K562 (cell line): Measurements from ENCODE around the gene GDF11. TPM values are rescaled to one million over a fixed set of nuclear protein-coding genes. Genes with fewer than 3 reads are reported as not detected.
A peak's percentile ranks its signal among the peaks of the same experiment; 100 is the strongest.

Source experiments
- C11orf30 ChIP-seq: fragments of 450-650 bp; IDR thresholded peaks from 2 replicates; pipeline ENCODE4 v1.6.1; 2016; ENCODE audit warnings: low read depth, mild to moderate bottlenecking
- CCAR2 ChIP-seq: fragments of 200-400 bp; formaldehyde crosslinking; IDR thresholded peaks from 2 replicates; pipeline ENCODE4 v1.6.1; 2017; ENCODE audit warnings: mild to moderate bottlenecking, low read depth, low read length
- CHD4 ChIP-seq: fragments of 200-600 bp; sonication (generic); IDR thresholded peaks from 3 replicates; pipeline ENCODE4 v1.6.1; 2012; ENCODE audit warnings: low read depth, mild to moderate bottlenecking, mixed read lengths, low read length, inconsistent platforms; ENCODE audit not compliant: insufficient read depth, insufficient replicate concordance, poor library complexity, severe bottlenecking
- FOXP1 ChIP-seq: sonication (generic); formaldehyde crosslinking; IDR thresholded peaks from 2 replicates; pipeline ENCODE4 v1.8.0; 2022; ENCODE audit warnings: mild to moderate bottlenecking, missing genetic modification reagents
- HCFC1 ChIP-seq: IDR thresholded peaks from 2 replicates; pipeline ENCODE4 v1.6.1; 2012; ENCODE audit warnings: low read depth, low read length, improper control_type of control experiment
- KLF16 ChIP-seq: IDR thresholded peaks from 2 replicates; pipeline ENCODE4 v1.6.1; 2016; ENCODE audit warnings: antibody characterized with exemption
- LEF1 ChIP-seq: fragments of 450-650 bp; IDR thresholded peaks from 2 replicates; pipeline ENCODE4 v1.6.1; 2016; ENCODE audit warnings: mild to moderate bottlenecking
- MEIS2 ChIP-seq: fragments of 450-650 bp; IDR thresholded peaks from 2 replicates; pipeline ENCODE4 v1.6.1; 2014; ENCODE audit warnings: mild to moderate bottlenecking; ENCODE audit not compliant: partially characterized antibody
- MTA3 ChIP-seq: fragments of 450-650 bp; formaldehyde crosslinking; IDR thresholded peaks from 2 replicates; pipeline ENCODE4 v1.6.1; 2017; ENCODE audit warnings: mild to moderate bottlenecking, borderline replicate concordance
- MYBL2 ChIP-seq, 2 experiments: fragments of 450-650 bp in 1 of 2; sonication (generic) in 1 of 2; formaldehyde crosslinking in 1 of 2; IDR thresholded peaks; 2 replicates each; pipeline versions ENCODE4 v1.6.1 to v1.8.1; 2017 to 2022; ENCODE audit warnings: borderline replicate concordance in 1 of 2, inconsistent platforms in 1 of 2, low read depth in 1 of 2, mild to moderate bottlenecking in 1 of 2, missing genetic modification reagents in 1 of 2, moderate library complexity in 1 of 2
- NEUROD1 ChIP-seq: fragments of 150-350 bp; IDR thresholded peaks from 2 replicates; pipeline ENCODE4 v1.6.1; 2014; ENCODE audit warnings: borderline replicate concordance, low read length, low read depth; ENCODE audit not compliant: partially characterized antibody
- NFYB ChIP-seq: IDR thresholded peaks from 2 replicates; pipeline ENCODE4 v1.6.1; 2011; ENCODE audit warnings: mild to moderate bottlenecking, moderate library complexity; ENCODE audit not compliant: insufficient read length; ENCODE audit errors: extremely low read depth
- NR1H2 ChIP-seq: sonication (generic); formaldehyde crosslinking; IDR thresholded peaks from 2 replicates; pipeline ENCODE4 v1.4.0; 2020; ENCODE audit warnings: mild to moderate bottlenecking, missing genetic modification reagents
- PPARD ChIP-seq: fragments of 250-450 bp; sonication (Bioruptor Pico); IDR thresholded peaks from 2 replicates; pipeline ENCODE4 v1.8.0; 2022; ENCODE audit warnings: inconsistent platforms, mild to moderate bottlenecking, moderate library complexity
- PRPF4 ChIP-seq: fragments of 200-400 bp; formaldehyde crosslinking; IDR thresholded peaks from one replicate; pipeline ENCODE4 v1.6.1; 2017; ENCODE audit warnings: low read length, low read depth, mild to moderate bottlenecking; ENCODE audit not compliant: insufficient read depth, poor library complexity, severe bottlenecking
- RFX7 ChIP-seq: fragments of 250-450 bp; sonication (Bioruptor Pico); IDR thresholded peaks from 2 replicates; pipeline ENCODE4 v1.5.1; 2021; ENCODE audit warnings: mild to moderate bottlenecking
- TAF9B ChIP-seq: fragments of 450-650 bp; IDR thresholded peaks from 2 replicates; pipeline ENCODE4 v1.6.1; 2018; ENCODE audit warnings: mild to moderate bottlenecking; ENCODE audit not compliant: partially characterized antibody
- TEAD2 ChIP-seq: fragments of 450-650 bp; IDR thresholded peaks from 2 replicates; pipeline ENCODE4 v1.6.1; 2016; ENCODE audit warnings: missing genetic modification characterization, control low read depth, missing compliant biosample characterization
- polyA plus RNA-seq, 8 experiments: library from polyadenylated mRNA; depleted of rRNA in 4 of 8; stranded (reverse) in 5 of 8; unstranded in 3 of 8; fragments of >200 nt; fragmentation: Nextera tagmentation in 2 of 8; fragmentation: Illumina TruSeq in 1 of 8; extraction: Ambion mirVana in 2 of 8; extraction: Trizol in 1 of 8; gene quantifications; 2 replicates each; pipeline versions ENCODE4 v1.2.1 to v1.2.3, GENCODE V29; 2011 to 2014; ENCODE audit warnings: inconsistent platforms in 1 of 8, missing spikeins in 1 of 8
- total RNA-seq, 7 experiments: library from RNA; depleted of rRNA in 6 of 7; stranded (reverse); fragments of >200 nt in 6 of 7; fragmentation: Illumina TruSeq in 2 of 7; extraction: Trizol in 2 of 7; gene quantifications; 2 replicates each; pipeline versions ENCODE4 v1.2.1 to v1.2.3, GENCODE V29; 2011 to 2021; ENCODE audit warnings: low replicate concordance in 1 of 7
- TF ChIP-seq, protein P1 (sequence below): fragments of 450-650 bp; IDR thresholded peaks from 2 replicates; pipeline ENCODE4 v1.6.1; 2016; ENCODE audit warnings: missing biosample characterization, missing genetic modification characterization
- TF ChIP-seq, protein P2 (sequence below): sonication (generic); formaldehyde crosslinking; IDR thresholded peaks from 2 replicates; pipeline ENCODE4 v1.8.0; 2022; ENCODE audit warnings: missing genetic modification reagents, mild to moderate bottlenecking, borderline replicate concordance
- TF ChIP-seq, protein P3 (sequence below): fragments of 250-450 bp; sonication (Bioruptor Pico); IDR thresholded peaks from 2 replicates; pipeline ENCODE4 v1.8.0; 2022; ENCODE audit warnings: inconsistent platforms, mild to moderate bottlenecking, moderate library complexity, borderline replicate concordance
- TF ChIP-seq, protein P4 (sequence below): fragments of 200-800 bp; sonication (Bioruptor generic); IDR thresholded peaks from 2 replicates; pipeline ENCODE4 v1.6.1; 2017; ENCODE audit warnings: missing genetic modification characterization, missing compliant biosample characterization

GDF11 gene
- total and polyA plus RNA-seq, 9 of the 15 experiments (the other 6 are each of a cell fraction or from before 2014, with no cell fraction given) = 1.4 to 15.7 (median 4.8) TPM

DNA sequence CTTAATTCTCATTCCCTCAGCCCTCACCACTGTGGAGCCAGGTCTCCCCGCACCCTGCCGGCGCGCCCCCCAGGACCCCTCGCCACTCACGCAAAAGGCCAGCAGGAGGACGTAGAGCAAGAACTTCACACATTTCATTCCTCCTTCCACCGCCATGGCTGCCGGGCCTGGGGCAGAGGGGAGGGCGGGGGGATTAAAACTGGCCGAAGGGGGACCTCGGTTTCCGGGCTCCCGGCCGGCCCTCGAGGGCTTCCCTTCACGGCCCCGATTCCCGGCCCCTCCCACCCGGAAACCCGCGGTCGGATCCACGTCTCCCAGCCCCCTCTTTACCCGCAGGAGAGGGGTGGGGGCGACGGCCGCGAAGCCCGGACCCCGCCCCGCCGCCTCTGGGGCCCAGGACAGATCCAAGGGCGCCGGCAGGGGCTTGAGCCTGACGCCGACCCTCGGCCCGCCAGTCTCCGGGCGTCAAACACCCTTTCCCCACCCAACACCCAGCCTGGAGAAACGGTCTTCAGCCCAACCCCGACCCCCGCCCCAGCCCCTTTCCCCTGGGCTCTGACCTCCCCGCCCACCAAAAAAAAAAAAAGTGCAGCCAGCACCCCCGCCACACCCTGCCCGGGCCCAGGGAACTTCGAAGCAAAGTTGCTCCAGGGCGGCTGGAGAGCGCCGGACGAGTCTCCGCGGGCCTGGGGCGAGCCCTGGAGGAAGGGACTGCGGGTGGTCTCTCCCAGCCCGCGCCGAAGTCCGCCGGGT is 14.6 kb upstream of the GDF11 start (continued):
- no peak for TF ChIP-seq TEAD2 (tag)
- no peak for TF ChIP-seq PRPF4
- TF ChIP-seq CCAR2 = no peak
- peak; percentile 26; the same call in 1 of the 2 replicates for TF ChIP-seq FOXP1 (CRISPR knock-in tag)
- TF ChIP-seq NR1H2 (CRISPR knock-in tag) = no peak
- no peak for TF ChIP-seq RFX7
- TF ChIP-seq, protein P1, sequence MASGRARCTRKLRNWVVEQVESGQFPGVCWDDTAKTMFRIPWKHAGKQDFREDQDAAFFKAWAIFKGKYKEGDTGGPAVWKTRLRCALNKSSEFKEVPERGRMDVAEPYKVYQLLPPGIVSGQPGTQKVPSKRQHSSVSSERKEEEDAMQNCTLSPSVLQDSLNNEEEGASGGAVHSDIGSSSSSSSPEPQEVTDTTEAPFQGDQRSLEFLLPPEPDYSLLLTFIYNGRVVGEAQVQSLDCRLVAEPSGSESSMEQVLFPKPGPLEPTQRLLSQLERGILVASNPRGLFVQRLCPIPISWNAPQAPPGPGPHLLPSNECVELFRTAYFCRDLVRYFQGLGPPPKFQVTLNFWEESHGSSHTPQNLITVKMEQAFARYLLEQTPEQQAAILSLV = no peak
- no peak for TF ChIP-seq LEF1
- no peak for TF ChIP-seq TAF9B
- TF ChIP-seq, protein P2, sequence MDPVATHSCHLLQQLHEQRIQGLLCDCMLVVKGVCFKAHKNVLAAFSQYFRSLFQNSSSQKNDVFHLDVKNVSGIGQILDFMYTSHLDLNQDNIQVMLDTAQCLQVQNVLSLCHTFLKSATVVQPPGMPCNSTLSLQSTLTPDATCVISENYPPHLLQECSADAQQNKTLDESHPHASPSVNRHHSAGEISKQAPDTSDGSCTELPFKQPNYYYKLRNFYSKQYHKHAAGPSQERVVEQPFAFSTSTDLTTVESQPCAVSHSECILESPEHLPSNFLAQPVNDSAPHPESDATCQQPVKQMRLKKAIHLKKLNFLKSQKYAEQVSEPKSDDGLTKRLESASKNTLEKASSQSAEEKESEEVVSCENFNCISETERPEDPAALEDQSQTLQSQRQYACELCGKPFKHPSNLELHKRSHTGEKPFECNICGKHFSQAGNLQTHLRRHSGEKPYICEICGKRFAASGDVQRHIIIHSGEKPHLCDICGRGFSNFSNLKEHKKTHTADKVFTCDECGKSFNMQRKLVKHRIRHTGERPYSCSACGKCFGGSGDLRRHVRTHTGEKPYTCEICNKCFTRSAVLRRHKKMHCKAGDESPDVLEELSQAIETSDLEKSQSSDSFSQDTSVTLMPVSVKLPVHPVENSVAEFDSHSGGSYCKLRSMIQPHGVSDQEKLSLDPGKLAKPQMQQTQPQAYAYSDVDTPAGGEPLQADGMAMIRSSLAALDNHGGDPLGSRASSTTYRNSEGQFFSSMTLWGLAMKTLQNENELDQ (CRISPR knock-in tag) = no peak
- TF ChIP-seq, protein P3, sequence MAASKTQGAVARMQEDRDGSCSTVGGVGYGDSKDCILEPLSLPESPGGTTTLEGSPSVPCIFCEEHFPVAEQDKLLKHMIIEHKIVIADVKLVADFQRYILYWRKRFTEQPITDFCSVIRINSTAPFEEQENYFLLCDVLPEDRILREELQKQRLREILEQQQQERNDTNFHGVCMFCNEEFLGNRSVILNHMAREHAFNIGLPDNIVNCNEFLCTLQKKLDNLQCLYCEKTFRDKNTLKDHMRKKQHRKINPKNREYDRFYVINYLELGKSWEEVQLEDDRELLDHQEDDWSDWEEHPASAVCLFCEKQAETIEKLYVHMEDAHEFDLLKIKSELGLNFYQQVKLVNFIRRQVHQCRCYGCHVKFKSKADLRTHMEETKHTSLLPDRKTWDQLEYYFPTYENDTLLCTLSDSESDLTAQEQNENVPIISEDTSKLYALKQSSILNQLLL (CRISPR knock-in tag) = no peak
- no peak for TF ChIP-seq CHD4
- TF ChIP-seq, protein P4, sequence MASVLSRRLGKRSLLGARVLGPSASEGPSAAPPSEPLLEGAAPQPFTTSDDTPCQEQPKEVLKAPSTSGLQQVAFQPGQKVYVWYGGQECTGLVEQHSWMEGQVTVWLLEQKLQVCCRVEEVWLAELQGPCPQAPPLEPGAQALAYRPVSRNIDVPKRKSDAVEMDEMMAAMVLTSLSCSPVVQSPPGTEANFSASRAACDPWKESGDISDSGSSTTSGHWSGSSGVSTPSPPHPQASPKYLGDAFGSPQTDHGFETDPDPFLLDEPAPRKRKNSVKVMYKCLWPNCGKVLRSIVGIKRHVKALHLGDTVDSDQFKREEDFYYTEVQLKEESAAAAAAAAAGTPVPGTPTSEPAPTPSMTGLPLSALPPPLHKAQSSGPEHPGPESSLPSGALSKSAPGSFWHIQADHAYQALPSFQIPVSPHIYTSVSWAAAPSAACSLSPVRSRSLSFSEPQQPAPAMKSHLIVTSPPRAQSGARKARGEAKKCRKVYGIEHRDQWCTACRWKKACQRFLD (CRISPR knock-in tag) = no peak
- TF ChIP-seq KLF16 = no peak
- no peak for TF ChIP-seq MYBL2 (IDR thresholded peaks at IDR 0.05; ENCODE audit: low read depth)
- TF ChIP-seq MYBL2 (CRISPR knock-in tag; IDR thresholded peaks at IDR 0.05; ENCODE audit: borderline replicate concordance) = no peak
- TF ChIP-seq NFYB = no peak
- no peak for TF ChIP-seq HCFC1
- TF ChIP-seq MTA3 = no peak
- TF ChIP-seq NEUROD1 = no peak
- TF ChIP-seq MEIS2 = no peak
- TF ChIP-seq C11orf30 = no peak
- TF ChIP-seq PPARD (CRISPR knock-in tag) = no peak
